OCI-LY3 (cell line): Measurements from ENCODE around the gene LRP1B.

Experiments used
- CTCF ChIP-seq: fragments of 200-600, 300-600 bp; sonication (generic); IDR thresholded peaks from 2 replicates; pipeline ENCODE4 v1.5.1; 2014; ENCODE audit warnings: antibody characterized with exemption, low read length, low read depth
- EZH2phosphoT487 ChIP-seq: fragments of 200-600 bp; shearing (Covaris generic); IDR thresholded peaks from 2 replicates; pipeline ENCODE4 v1.6.1; 2018; ENCODE audit warnings: antibody characterized with exemption, mixed run types, low read depth

- TF ChIP-seq EZH2phosphoT487 (no peak), CTCF (no peak)
Measured at GRCh38 chr2:141856215-141856919, 274.4 kb downstream of the LRP1B start.
